ENCODE results near the gene POU2F1. TPM values are rescaled to one million over a fixed set of nuclear protein-coding genes. Genes with fewer than 3 reads are reported as not detected.
"Not testable (repeated sequence)": the region's sequence is repeated elsewhere in the genome, so short reads cannot be mapped to it uniquely, and the experiment has no call there.

POU2F1 gene
- total RNA-seq, 4 donors from 2014 or later: 3.8 to 7.3 (median 4.8) TPM

DNA sequence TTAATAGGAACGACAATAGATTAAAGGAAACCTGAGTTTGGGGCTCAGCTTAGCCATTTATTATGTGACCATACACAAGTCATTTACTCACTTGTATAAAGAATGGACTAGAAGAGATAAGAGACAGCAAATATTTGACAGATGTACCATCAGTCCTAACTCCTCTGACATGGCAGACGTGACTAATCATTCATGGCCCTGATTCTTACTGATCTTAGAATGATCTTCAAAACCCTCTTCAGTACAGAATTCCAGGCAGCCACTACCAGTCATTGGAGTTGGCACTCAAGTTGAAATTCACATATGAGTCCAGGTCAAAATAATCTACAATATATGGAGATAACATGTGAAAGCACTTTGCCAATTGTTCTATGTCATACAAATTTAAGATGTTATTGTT is 21.0 kb upstream of the POU2F1 start:
- DNase-seq (no peak), ATAC-seq (no peak)
- in situ Hi-C loops (cut with MboI; ENCODE audit: low sequenced_read_pairs in 4 of 4) (no loop called here), intact Hi-C loops (cut with DNase I; ENCODE audit: low total_unique reads) (no loop called here)
- Histone ChIP-seq H3K27me3 (no peaks in the 10 kb centered on the region), H3K27ac (no peak overlapping the region), H3K4me3 (no peak overlapping the region), H3K36me3 (no peaks in the 10 kb centered on the region), H3K4me1 (no peaks in the 10 kb centered on the region), H3K9me3 (no peaks in the 10 kb centered on the region)
- no peak for TF ChIP-seq POLR2A (IDR thresholded peaks at IDR 0.05)
- TF ChIP-seq, protein P1, sequence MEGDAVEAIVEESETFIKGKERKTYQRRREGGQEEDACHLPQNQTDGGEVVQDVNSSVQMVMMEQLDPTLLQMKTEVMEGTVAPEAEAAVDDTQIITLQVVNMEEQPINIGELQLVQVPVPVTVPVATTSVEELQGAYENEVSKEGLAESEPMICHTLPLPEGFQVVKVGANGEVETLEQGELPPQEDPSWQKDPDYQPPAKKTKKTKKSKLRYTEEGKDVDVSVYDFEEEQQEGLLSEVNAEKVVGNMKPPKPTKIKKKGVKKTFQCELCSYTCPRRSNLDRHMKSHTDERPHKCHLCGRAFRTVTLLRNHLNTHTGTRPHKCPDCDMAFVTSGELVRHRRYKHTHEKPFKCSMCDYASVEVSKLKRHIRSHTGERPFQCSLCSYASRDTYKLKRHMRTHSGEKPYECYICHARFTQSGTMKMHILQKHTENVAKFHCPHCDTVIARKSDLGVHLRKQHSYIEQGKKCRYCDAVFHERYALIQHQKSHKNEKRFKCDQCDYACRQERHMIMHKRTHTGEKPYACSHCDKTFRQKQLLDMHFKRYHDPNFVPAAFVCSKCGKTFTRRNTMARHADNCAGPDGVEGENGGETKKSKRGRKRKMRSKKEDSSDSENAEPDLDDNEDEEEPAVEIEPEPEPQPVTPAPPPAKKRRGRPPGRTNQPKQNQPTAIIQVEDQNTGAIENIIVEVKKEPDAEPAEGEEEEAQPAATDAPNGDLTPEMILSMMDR (IDR thresholded peaks at IDR 0.05 in 4 of 5, conservative IDR thresholded peaks at IDR 0.05 in 1 of 5): no peak

DNA sequence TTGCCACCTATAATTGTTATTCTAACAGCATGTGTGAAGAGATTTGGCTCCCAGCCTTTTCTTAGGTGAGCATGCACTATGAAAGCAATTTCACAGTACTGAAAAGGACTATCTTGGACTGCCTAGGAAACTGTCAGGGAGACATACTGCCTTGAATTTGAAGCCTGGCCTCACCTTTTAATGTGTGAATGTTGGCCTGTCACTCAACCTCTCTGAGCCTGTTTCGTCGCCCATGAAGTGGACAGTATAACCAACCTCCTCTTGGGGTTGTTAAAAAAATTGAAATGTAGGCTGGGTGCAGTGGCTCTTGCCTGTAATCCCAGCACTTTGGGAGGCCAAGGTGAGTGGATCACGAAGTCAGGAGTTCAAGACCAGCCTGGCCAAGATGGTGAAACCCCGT is 20.4 kb upstream of the POU2F1 start:
- TF ChIP-seq POLR2A (IDR thresholded peaks at IDR 0.05): no peak
- TF ChIP-seq, protein P1 (IDR thresholded peaks at IDR 0.05 in 4 of 5, conservative IDR thresholded peaks at IDR 0.05 in 1 of 5): no peak
- H3K9me3 ChIP-seq: no peaks in the 10 kb centered on the region

DNA sequence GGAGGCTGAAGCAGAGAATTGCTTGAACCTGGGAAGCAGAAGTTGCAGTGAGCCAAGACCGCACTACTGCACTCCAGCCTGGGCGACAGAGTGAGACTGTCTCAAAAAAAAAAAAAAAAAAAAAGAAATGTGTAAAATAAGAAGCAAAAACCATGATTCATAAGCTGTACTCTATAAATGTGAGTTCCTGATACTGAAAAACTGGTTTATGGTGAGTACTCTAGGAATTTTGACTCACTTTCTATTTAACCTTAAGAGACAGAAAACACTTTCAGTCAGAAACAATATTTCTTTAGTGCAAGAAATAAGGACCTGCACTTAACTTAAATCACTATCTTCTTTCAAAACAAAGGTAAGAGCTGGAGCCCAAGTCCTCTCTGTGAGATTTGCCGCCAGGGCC is 19.9 kb upstream of the POU2F1 start:
- intact Hi-C loops (cut with DNase I; ENCODE audit: low total_unique reads): no loop called here

More for the DNA sequence above, 20.4 kb upstream of the POU2F1 start:
- Histone ChIP-seq H3K4me3 (no peak overlapping the region), H3K4me1 (no peaks in the 10 kb centered on the region), H3K36me3 (no peaks in the 10 kb centered on the region), H3K27me3 (no peaks in the 10 kb centered on the region), H3K27ac (no peak overlapping the region)
- no peak for ATAC-seq
- intact Hi-C loops (cut with DNase I; ENCODE audit: low total_unique reads): no loop called here
- no peak for DNase-seq
- in situ Hi-C loops (cut with MboI; ENCODE audit: low sequenced_read_pairs in 4 of 4): no loop called here

DNA sequence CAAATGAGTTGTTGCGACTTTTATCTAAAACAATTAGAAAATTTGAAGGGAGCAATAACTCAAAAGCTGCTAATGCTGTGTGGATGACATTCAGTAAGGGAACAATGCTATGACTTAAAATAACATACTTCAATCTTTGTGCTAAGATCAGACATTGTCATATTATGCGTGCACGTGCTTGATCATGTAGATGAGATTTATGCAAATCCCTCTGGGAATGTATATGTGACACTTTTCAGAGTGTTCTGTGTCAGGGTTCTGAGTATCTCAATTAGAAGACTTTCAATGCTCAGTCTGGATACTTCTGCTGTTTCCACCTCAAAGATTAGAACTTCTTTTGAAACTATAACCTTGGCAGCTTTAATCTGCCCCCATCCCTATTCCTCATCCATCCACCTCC is 18.6 kb upstream of the POU2F1 start:
- Histone ChIP-seq H3K4me3 (no peak overlapping the region), H3K27me3 (no peaks in the 10 kb centered on the region), H3K4me1 (no peaks in the 10 kb centered on the region), H3K36me3 (no peaks in the 10 kb centered on the region), H3K27ac (no peak overlapping the region), H3K9me3 (no peaks in the 10 kb centered on the region)
- DNase-seq (no peak), ATAC-seq (no peak)
- in situ Hi-C loops (cut with MboI; ENCODE audit: low sequenced_read_pairs in 4 of 4): no loop called here
- intact Hi-C loops (cut with DNase I; ENCODE audit: low total_unique reads): no loop called here
- TF ChIP-seq, protein P1 (IDR thresholded peaks at IDR 0.05 in 4 of 5, conservative IDR thresholded peaks at IDR 0.05 in 1 of 5): no peak

More for the DNA sequence above, 19.9 kb upstream of the POU2F1 start:
- Histone ChIP-seq H3K4me1 (no peaks in the 10 kb centered on the region), H3K27ac (no peak overlapping the region), H3K36me3 (no peaks in the 10 kb centered on the region), H3K9me3 (no peaks in the 10 kb centered on the region), H3K27me3 (no peaks in the 10 kb centered on the region), H3K4me3 (no peak overlapping the region)
- TF ChIP-seq, protein P1 (IDR thresholded peaks at IDR 0.05 in 4 of 5, conservative IDR thresholded peaks at IDR 0.05 in 1 of 5): no peak
- TF ChIP-seq POLR2A (IDR thresholded peaks at IDR 0.05): no peak
- DNase-seq: no peak
- no peak for ATAC-seq
- in situ Hi-C loops (cut with MboI; ENCODE audit: low sequenced_read_pairs in 4 of 4): no loop called here

DNA sequence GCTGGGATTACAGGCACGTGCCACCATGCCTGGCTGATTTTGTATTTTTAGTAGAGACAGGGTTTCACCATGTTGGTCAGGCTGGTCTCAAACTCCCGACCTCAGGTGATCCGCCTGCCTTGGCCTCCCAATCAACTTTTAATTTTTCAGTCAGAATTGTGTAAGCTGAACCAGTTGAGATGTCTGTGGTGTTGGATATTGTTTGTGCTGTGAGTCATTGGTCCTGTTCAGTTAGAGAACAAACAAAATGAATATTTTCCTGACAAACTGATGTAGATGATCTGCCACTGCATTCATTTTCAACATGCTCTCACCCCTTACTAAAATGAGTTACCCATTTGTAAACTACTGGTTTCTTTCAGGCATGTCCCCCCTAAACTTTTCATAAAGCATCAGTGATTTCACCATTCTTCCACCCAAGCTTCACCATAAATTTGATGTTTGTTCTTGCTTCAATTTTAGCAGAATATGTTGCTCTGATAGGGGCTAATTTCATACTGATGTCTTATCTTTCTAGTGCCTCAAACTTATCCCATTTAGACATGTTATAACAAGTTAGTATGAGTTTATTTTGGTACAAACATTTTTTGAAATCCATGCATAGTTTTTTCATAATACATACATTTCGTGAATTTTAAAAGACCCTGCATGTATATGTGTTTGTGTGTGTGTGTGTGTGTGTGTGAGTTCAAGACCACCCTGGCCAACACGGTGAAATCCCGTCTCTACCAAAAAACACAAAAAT is 15.2 kb upstream of the POU2F1 start:
- H3K27me3 ChIP-seq; H3K36me3 ChIP-seq; H3K9me3 ChIP-seq; H3K4me1 ChIP-seq; intact Hi-C loops (cut with DNase I; ENCODE audit: low total_unique reads); H3K4me3 ChIP-seq; H3K27ac ChIP-seq; DNase-seq; ATAC-seq: not testable (repeated sequence)
- in situ Hi-C loops (cut with MboI; ENCODE audit: low sequenced_read_pairs in 4 of 4): loop anchor here in 1 of 4 donors (5.0 kb wide), 1 partner anchor 138 kb away; no protein-coding TSS in a partner anchor
